ENCODE data around the gene PRKCA. TPM values are rescaled to one million over a fixed set of nuclear protein-coding genes. Genes with fewer than 3 reads are reported as not detected.
A peak's percentile ranks its signal among the peaks of the same experiment; 100 is the strongest.
"Not testable (repeated sequence)": the region's sequence is repeated elsewhere in the genome, so short reads cannot be mapped to it uniquely, and the experiment has no call there.

PRKCA gene
- total and polyA plus RNA-seq, 3 experiments from 2014 or later, result 1.8 to 74.1 (median 73.9) TPM

DNA sequence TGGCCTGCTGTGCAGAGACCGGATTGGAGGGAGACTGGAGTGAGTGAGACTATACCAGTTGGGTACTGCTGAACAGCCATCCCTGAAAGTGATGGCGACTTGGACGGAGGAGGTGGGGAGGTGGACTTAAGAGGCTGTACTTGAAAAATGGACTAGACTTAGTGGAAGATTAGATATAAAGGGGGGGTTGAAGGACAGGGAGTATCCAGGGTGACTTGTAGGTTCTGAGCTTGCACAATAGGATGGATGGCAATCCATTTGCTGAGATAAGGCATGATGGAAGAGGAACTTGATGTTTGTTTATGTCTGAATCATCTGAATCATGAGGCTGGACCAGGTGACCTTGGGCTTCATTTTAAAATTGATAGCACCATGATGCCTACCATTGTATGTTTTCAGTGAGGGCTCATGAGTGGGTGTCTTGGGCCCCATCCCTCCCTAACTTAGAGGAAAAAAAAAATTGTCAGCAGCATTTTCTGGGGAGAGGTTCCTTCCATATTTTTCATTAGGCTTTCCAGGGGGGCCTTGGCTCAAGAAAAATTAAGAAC is 41.2 kb downstream of the PRKCA start:
- no peak overlapping the region for H3K27ac ChIP-seq (ENCODE audit: low read depth, low read length)
- Mint-ChIP-seq H3K27ac (peak overlapping the region in 1 of 8 donors; percentile 63), H3K36me3 (peaks cover 0 to 2% (median 0%) of the 10 kb centered on the region in 3 donors), H3K4me1 (peaks cover 15 to 47% (median 40%) of the 10 kb centered on the region in 3 donors), H3K4me3 (no peak overlapping the region), H3K9me3 (no peaks in the 10 kb centered on the region), H3K27me3 (no peaks in the 10 kb centered on the region)
- CTCF ChIA-PET, result interaction anchor here (0.7 to 1.7 kb wide), 2 partner anchors 31 to 82 kb away, joined by 3 read pairs; no protein-coding TSS in a partner anchor
- no peaks in the 10 kb centered on the region for H3K9me3 ChIP-seq (ENCODE audit: low read length)
- no peak for DNase-seq
- no peaks in the 10 kb centered on the region for H3K36me3 ChIP-seq (ENCODE audit: insufficient read depth, low read length)
- H3K27me3 ChIP-seq (ENCODE audit: insufficient read depth, low read length, poor library complexity, severe bottlenecking), result no peaks in the 10 kb centered on the region
- POLR2A ChIA-PET, result no interaction called here
- peaks cover 33% of the 10 kb centered on the region for H3K4me1 ChIP-seq (ENCODE audit: insufficient read depth, low read length)
- no peak overlapping the region for H3K4me3 ChIP-seq (ENCODE audit: low read length)

DNA sequence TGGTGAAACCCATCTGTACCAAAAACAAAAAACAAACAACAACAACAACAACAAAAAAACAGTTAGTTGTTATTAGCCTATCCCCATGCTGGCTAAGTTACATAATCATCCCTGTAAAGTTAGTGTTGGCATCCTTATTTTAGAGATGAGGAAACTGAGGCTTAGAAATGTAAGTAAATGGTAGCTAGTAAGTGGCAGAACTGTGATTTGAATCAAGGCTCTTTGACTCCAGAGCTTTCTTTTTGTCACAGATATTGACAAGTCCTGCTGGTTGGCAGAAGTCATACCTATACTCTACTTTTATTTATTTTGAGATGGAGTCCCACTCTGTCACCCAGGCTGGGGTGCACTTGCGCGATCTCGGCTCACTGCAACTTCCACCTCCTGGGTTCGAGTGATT is 42.1 kb downstream of the PRKCA start:
- peaks cover 0 to 2% (median 0%) of the 10 kb centered on the region in 3 donors for H3K36me3 Mint-ChIP-seq
- no peaks in the 10 kb centered on the region for H3K36me3 ChIP-seq (ENCODE audit: insufficient read depth, low read length)
- no peak overlapping the region for H3K27ac Mint-ChIP-seq
- peaks cover 15 to 39% (median 36%) of the 10 kb centered on the region in 3 donors for H3K4me1 Mint-ChIP-seq
- DNase-seq, result no peak
- ChIA-PET POLR2A (no interaction called here), CTCF (interaction anchor here (0.7 to 1.7 kb wide), 2 partner anchors 57 to 81 kb away, joined by 3 read pairs; no protein-coding TSS in a partner anchor)
- H3K9me3 Mint-ChIP-seq, result no peaks in the 10 kb centered on the region
- H3K27me3 Mint-ChIP-seq, result no peaks in the 10 kb centered on the region
- H3K9me3 ChIP-seq (ENCODE audit: low read length), result no peaks in the 10 kb centered on the region
- H3K27ac ChIP-seq (ENCODE audit: low read depth, low read length), result no peak overlapping the region
- H3K27me3 ChIP-seq (ENCODE audit: insufficient read depth, low read length, poor library complexity, severe bottlenecking), result no peaks in the 10 kb centered on the region
- peaks cover 34% of the 10 kb centered on the region for H3K4me1 ChIP-seq (ENCODE audit: insufficient read depth, low read length)
- H3K4me3 Mint-ChIP-seq, result no peak overlapping the region
- H3K4me3 ChIP-seq (ENCODE audit: low read length), result no peak overlapping the region

DNA sequence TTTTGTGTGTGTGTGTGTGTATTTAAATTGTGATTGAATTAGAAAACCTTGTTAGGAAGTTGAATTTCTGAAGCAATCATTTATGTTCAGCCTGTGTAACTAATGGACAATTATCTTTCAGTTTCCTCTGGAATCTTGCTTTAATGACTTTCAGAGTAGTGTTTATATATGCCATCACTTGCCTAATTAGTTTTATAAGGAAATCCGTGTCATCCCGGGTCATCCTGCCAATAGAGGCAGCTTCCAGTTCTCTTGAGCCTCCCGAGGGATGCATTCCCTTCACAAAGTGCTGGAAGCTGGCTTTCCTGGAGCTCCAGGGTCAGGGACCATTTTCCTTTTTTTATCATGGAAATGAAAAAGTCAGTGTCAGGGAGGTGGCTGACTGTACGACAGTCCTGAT is 42.9 kb downstream of the PRKCA start:
- Mint-ChIP-seq H3K4me3 (no peak overlapping the region), H3K4me1 (peaks cover 14 to 32% (median 31%) of the 10 kb centered on the region in 3 donors), H3K36me3 (peaks cover 0 to 2% (median 0%) of the 10 kb centered on the region in 3 donors), H3K9me3 (no peaks in the 10 kb centered on the region), H3K27me3 (no peaks in the 10 kb centered on the region), H3K27ac (no peak overlapping the region)
- DNase-seq, result no peak
- Histone ChIP-seq H3K27me3 (ENCODE audit: insufficient read depth, low read length, poor library complexity, severe bottlenecking) (no peaks in the 10 kb centered on the region), H3K9me3 (ENCODE audit: low read length) (no peaks in the 10 kb centered on the region), H3K36me3 (ENCODE audit: insufficient read depth, low read length) (no peaks in the 10 kb centered on the region), H3K4me1 (ENCODE audit: insufficient read depth, low read length) (peaks cover 36% of the 10 kb centered on the region), H3K4me3 (ENCODE audit: low read length) (no peak overlapping the region), H3K27ac (ENCODE audit: low read depth, low read length) (no peak overlapping the region)
- CTCF ChIA-PET, result no interaction called here
- POLR2A ChIA-PET, result no interaction called here

- CTCF ChIA-PET; H3K9me3 Mint-ChIP-seq; H3K27ac ChIP-seq (ENCODE audit: low read depth, low read length); H3K36me3 Mint-ChIP-seq; H3K9me3 ChIP-seq (ENCODE audit: low read length); H3K4me3 Mint-ChIP-seq; H3K27me3 Mint-ChIP-seq; H3K27me3 ChIP-seq (ENCODE audit: insufficient read depth, low read length, poor library complexity, severe bottlenecking); H3K36me3 ChIP-seq (ENCODE audit: insufficient read depth, low read length); H3K4me3 ChIP-seq (ENCODE audit: low read length); POLR2A ChIA-PET; DNase-seq; H3K27ac Mint-ChIP-seq: not testable (repeated sequence)
- peaks cover 29% of the 10 kb centered on the region for H3K4me1 ChIP-seq (ENCODE audit: insufficient read depth, low read length)
- peaks cover 17 to 32% (median 30%) of the 10 kb centered on the region in 3 donors for H3K4me1 Mint-ChIP-seq
These were observed 43.7 kb downstream of the PRKCA start for GRCh38 chr17:66345949-66346638.

DNA sequence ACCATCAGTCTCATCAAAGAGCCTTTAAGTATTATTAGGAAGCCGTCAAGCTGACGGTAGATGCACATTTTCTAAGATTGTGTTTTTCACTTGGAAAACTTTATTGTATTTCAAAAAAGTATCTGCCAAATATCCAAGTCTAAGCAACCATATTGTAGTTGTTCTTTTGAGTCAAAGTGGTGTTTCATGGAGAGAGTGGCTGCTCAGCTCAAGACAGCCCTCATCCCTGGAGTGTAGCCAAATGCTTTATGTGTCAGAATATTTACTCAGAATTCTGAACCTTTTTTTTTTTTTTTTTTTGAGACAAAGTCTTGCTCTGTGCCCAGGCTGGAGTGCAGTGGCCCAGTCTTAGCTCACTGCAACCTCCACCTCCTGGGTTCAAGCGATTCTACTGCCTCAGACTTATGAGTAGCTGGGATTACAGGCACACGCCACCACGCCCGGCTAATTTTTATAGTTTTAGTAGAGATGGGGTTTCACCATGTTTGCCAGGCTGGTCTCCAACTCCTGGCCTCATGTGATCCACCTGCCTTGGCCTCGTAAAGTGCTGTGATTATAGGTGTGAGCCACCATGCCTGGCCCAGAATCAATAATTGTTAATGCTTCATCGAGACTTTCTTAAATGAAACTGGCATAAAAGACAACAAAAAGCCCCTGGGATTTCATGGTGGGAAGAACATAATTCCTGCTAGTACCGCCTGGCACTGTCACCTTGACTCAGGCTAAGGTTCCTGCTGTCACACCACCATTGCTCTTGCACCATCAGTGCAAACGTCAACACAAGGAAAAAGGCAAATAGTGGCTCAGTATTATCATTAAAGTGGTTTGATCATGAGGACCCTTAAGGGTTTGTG is 45.5 kb downstream of the PRKCA start:
- Histone ChIP-seq H3K9me3 (ENCODE audit: low read length) (no peaks in the 10 kb centered on the region), H3K36me3 (ENCODE audit: insufficient read depth, low read length) (no peaks in the 10 kb centered on the region), H3K27ac (ENCODE audit: low read depth, low read length) (no peak overlapping the region), H3K4me1 (ENCODE audit: insufficient read depth, low read length) (peaks cover 30% of the 10 kb centered on the region), H3K4me3 (ENCODE audit: low read length) (no peak overlapping the region), H3K27me3 (ENCODE audit: insufficient read depth, low read length, poor library complexity, severe bottlenecking) (no peaks in the 10 kb centered on the region)
- ChIA-PET POLR2A (no interaction called here), CTCF (interaction anchor here (0.5 kb wide), 1 partner anchor 59 kb away, joined by 4 read pairs; no protein-coding TSS in a partner anchor)
- DNase-seq, result no peak
- H3K9me3 Mint-ChIP-seq, result no peaks in the 10 kb centered on the region
- H3K4me1 Mint-ChIP-seq, result peaks cover 18 to 48% (median 39%) of the 10 kb centered on the region in 3 donors
- no peak overlapping the region for H3K4me3 Mint-ChIP-seq
- H3K27me3 Mint-ChIP-seq, result no peaks in the 10 kb centered on the region
- H3K36me3 Mint-ChIP-seq, result peaks cover 0 to 2% (median 0%) of the 10 kb centered on the region in 3 donors
- peak overlapping the region in 1 of 8 donors; percentile 31 for H3K27ac Mint-ChIP-seq

GRCh38 chr17:66348584-66349165 is 46.3 kb downstream of the PRKCA start:
- H3K9me3 Mint-ChIP-seq, result no peaks in the 10 kb centered on the region
- no peaks in the 10 kb centered on the region for H3K27me3 ChIP-seq (ENCODE audit: insufficient read depth, low read length, poor library complexity, severe bottlenecking)
- peak overlapping the region; percentile 29 for H3K27ac ChIP-seq (ENCODE audit: low read depth, low read length)
- no peaks in the 10 kb centered on the region for H3K27me3 Mint-ChIP-seq
- no peak overlapping the region for H3K4me3 Mint-ChIP-seq
- CTCF ChIA-PET, result no interaction called here
- POLR2A ChIA-PET, result no interaction called here
- H3K9me3 ChIP-seq (ENCODE audit: low read length), result no peaks in the 10 kb centered on the region
- peaks cover 19 to 47% (median 39%) of the 10 kb centered on the region in 3 donors for H3K4me1 Mint-ChIP-seq
- H3K27ac Mint-ChIP-seq, result no peak overlapping the region
- peaks cover 32% of the 10 kb centered on the region for H3K4me1 ChIP-seq (ENCODE audit: insufficient read depth, low read length)
- H3K4me3 ChIP-seq (ENCODE audit: low read length), result no peak overlapping the region
- no peak for DNase-seq
- no peaks in the 10 kb centered on the region for H3K36me3 ChIP-seq (ENCODE audit: insufficient read depth, low read length)
- H3K36me3 Mint-ChIP-seq, result no peaks in the 10 kb centered on the region

DNA sequence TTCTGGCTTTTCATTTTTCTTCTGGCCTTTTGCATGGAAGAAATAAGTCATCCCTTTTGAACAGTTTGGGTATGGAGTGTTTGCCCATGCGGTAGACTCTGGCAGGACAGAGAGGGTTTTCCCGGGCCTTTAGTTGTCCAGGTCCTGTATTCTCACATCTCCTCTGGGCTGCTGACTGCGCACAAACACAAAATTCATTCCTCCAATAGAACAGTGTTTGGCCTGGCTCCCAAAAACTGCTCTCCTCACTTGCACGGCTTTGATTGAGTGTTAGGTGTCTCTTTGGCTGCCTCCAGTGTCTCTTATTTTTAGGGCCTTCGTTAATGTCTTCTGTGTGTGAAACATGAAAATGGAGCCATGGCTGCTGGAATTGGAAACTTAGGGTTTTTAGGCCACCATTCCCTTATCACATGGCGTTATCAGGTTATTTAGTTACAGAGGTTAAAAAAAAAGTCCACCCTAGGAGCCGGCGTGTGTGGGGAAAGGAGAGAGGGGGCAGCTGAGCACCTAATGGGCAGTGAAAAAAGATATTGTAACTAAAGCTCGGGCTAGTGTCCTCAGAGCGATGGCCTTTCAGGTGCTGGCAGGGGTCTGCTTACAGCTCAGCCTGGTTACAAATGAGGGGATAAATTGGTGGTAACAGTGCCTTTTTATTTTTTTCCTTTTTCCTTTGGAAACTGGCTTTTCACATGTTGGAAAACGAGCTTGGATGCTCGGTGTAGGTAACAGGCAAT is 47.3 kb downstream of the PRKCA start:
- no peaks in the 10 kb centered on the region for H3K9me3 Mint-ChIP-seq
- no peak for DNase-seq
- Histone ChIP-seq H3K27ac (ENCODE audit: low read depth, low read length) (peak overlapping the region; percentile 29), H3K27me3 (ENCODE audit: insufficient read depth, low read length, poor library complexity, severe bottlenecking) (no peaks in the 10 kb centered on the region), H3K36me3 (ENCODE audit: insufficient read depth, low read length) (no peaks in the 10 kb centered on the region), H3K9me3 (ENCODE audit: low read length) (no peaks in the 10 kb centered on the region), H3K4me1 (ENCODE audit: insufficient read depth, low read length) (peaks cover 42% of the 10 kb centered on the region), H3K4me3 (ENCODE audit: low read length) (no peak overlapping the region)
- peaks cover 23 to 55% (median 47%) of the 10 kb centered on the region in 3 donors for H3K4me1 Mint-ChIP-seq
- H3K36me3 Mint-ChIP-seq, result no peaks in the 10 kb centered on the region
- peak overlapping the region in 1 of 8 donors; percentile 2 for H3K27ac Mint-ChIP-seq
- no peak overlapping the region for H3K4me3 Mint-ChIP-seq
- ChIA-PET POLR2A (no interaction called here), CTCF (interaction anchor here (0.9 kb wide), 1 partner anchor 1117 kb away, joined by 3 read pairs; no protein-coding TSS in a partner anchor)
- H3K27me3 Mint-ChIP-seq, result no peaks in the 10 kb centered on the region

All from CD8-positive, alpha-beta memory T cell (primary cell).